Right lobe of liver (tissue), 4 donors: ENCODE data around the gene MYLK4.

Experiments used
- CTCF ChIP-seq, 4 donors: fragments of 200-600 bp in 3 of 4; fragments of 450-650 bp in 1 of 4; IDR thresholded peaks; one replicate each; pipeline versions ENCODE4 v1.5.1 to v1.8.0; 2016 to 2022; ENCODE audit warnings: antibody characterized with exemption in 4 of 4, mild to moderate bottlenecking in 2 of 4
- POLR2A ChIP-seq: fragments of 450-650 bp; IDR thresholded peaks from one replicate; pipeline ENCODE4 v1.6.1; 2017; ENCODE audit warnings: antibody characterized with exemption, mild to moderate bottlenecking
- donor health status: DM: no; HTN: no; CAD: no.
- donor health status: DM: no; HTN: no; CAD: no.
- donor health status: DM: no; HTN: yes; CAD: no.

GRCh38 chr6:2744778-2745177 is 5.9 kb downstream of the MYLK4 start:
- no peak for TF ChIP-seq CTCF (IDR thresholded peaks at IDR 0.05)
- no peak for TF ChIP-seq POLR2A
